ENCODE measurements around the gene PEX14.

DNA sequence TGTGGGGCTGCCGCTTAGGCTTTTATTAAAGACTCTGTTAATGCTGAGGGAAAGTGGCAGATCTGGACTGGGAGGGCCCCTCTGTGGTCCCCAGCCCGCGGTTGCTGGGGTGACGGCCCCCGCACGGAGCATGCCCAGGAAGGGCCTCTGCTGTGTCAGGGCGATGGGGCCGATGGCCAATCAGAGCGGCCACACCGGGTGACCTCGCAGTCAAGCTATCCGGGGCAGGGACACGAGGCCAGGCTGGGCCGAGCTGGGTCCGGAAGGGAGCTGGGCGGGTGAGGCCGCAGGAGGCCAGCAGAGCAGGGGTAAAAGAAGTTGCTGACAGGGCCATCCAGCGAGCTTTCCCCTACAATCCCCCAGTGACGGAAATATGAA, 176.6 kb downstream of the PEX14 start:
- TF ChIP-seq, protein P1, sequence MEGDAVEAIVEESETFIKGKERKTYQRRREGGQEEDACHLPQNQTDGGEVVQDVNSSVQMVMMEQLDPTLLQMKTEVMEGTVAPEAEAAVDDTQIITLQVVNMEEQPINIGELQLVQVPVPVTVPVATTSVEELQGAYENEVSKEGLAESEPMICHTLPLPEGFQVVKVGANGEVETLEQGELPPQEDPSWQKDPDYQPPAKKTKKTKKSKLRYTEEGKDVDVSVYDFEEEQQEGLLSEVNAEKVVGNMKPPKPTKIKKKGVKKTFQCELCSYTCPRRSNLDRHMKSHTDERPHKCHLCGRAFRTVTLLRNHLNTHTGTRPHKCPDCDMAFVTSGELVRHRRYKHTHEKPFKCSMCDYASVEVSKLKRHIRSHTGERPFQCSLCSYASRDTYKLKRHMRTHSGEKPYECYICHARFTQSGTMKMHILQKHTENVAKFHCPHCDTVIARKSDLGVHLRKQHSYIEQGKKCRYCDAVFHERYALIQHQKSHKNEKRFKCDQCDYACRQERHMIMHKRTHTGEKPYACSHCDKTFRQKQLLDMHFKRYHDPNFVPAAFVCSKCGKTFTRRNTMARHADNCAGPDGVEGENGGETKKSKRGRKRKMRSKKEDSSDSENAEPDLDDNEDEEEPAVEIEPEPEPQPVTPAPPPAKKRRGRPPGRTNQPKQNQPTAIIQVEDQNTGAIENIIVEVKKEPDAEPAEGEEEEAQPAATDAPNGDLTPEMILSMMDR (IDR thresholded peaks at IDR 0.05) = no peak
- no peak for TF ChIP-seq POLR2A (IDR thresholded peaks at IDR 0.05)

Measured in breast epithelium (tissue), 3 donors.